Measurements from ENCODE around the gene ADAM17.

ADAM17 gene

DNA sequence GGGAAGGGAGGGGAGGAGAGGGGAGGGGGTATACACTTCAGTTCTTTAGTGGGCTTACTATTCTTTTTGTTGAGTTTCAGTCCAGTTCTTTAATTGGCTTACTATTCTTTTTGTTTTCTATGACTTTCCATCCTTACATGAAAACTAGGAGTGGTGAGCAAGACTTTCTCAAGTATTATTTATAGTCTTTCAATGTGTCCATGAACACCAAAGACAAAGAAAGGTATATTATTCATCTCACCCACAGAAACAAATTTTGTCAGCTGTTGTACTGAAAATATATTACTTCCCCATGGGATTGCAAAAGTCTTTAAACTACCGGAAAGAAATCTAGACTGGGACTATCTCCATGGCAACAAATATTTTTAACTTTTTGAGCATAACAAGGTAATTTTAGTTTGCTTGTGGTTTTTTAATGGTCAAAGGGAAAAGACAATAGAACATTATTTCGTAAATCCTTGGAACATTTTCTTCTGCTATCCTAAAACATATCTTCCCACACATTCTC is 17.6 kb downstream of the ADAM17 start:
- Histone ChIP-seq H3K4me3 (ENCODE audit: low read length) (no peak overlapping the region), H3K27me3 (ENCODE audit: control insufficient read depth, insufficient read depth, low read length) (no peaks in the 10 kb centered on the region), H3K27ac (ENCODE audit: low read length) (no peak overlapping the region), H3K36me3 (ENCODE audit: control insufficient read depth, low read depth, low read length) (peaks cover 5% of the 10 kb centered on the region), H3K4me1 (ENCODE audit: control insufficient read depth, low read depth, low read length) (no peaks in the 10 kb centered on the region), H3K9me3 (ENCODE audit: control insufficient read depth, low read depth, low read length) (no peaks in the 10 kb centered on the region), H3K9ac (ENCODE audit: low read length) (no peak overlapping the region)

DNA sequence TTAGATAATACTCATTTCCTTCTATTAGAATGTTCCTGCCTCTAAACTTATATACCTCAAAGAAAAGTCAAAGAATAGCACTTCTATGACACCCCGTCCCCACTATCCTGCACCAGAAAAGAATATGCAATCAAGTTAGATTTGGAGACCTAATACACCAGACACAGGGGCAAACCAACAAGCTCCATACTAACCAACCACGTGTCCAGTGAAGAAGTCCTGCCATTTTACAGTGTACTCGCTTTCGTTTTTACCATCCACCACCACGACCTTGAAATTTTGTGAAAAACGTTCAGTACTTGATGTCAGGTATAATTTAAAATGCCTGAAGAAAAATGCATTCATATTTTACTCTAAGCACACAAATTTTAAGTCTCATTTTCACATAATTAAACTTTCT is 19.1 kb downstream of the ADAM17 start:
- no peak overlapping the region for H3K27ac ChIP-seq (ENCODE audit: low read length)
- no peak overlapping the region for H3K9ac ChIP-seq (ENCODE audit: low read length)
- no peak overlapping the region for H3K4me3 ChIP-seq (ENCODE audit: low read length)
- H3K36me3 ChIP-seq (ENCODE audit: control insufficient read depth, low read depth, low read length) = peaks cover 8% of the 10 kb centered on the region
- no peaks in the 10 kb centered on the region for H3K4me1 ChIP-seq (ENCODE audit: control insufficient read depth, low read depth, low read length)
- no peaks in the 10 kb centered on the region for H3K27me3 ChIP-seq (ENCODE audit: control insufficient read depth, insufficient read depth, low read length)
- no peaks in the 10 kb centered on the region for H3K9me3 ChIP-seq (ENCODE audit: control insufficient read depth, low read depth, low read length)

DNA sequence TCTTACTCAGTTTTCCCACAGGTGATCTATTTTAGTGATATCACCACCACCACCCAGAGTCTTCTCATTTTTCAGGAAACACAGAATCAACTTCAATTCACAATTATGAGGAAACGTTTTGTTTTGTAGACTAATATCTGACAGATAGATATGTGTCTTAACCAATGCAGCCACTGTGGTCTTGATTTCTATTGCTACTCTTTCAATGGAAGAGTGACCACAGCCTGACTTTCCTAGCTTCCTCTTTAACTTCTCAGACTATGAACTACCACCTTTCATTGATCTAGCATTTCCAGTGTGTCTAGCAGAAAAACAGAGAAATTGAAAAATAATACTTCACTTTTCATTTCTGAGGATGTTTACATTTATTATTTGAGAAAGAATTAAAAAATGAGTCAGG is 20.5 kb downstream of the ADAM17 start:
- peaks cover 8% of the 10 kb centered on the region for H3K36me3 ChIP-seq (ENCODE audit: control insufficient read depth, low read depth, low read length)
- no peak overlapping the region for H3K9ac ChIP-seq (ENCODE audit: low read length)
- H3K27ac ChIP-seq (ENCODE audit: low read length) = no peak overlapping the region

DNA sequence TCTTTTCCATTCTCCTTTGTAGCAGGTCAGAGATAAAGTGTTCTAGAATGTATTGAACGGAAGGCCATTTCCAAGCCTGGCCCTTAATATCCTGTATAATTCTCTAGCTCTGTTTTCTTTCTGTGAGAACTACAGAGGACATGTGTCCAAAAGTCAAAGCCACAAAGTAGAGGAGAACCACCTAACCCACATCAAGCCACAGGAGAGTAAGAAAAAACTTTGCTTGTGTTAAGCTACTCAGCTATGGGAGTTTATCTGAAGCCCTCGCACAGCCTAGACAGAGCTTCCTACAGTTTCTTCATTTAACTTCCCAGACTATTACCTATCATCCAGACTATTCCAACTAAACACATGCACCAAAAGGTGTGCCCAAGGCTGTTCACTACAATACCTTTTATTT is 22.0 kb downstream of the ADAM17 start:
- H3K4me1 ChIP-seq (ENCODE audit: control insufficient read depth, low read depth, low read length) = no peaks in the 10 kb centered on the region
- no peaks in the 10 kb centered on the region for H3K9me3 ChIP-seq (ENCODE audit: control insufficient read depth, low read depth, low read length)
- peaks cover 9% of the 10 kb centered on the region for H3K36me3 ChIP-seq (ENCODE audit: control insufficient read depth, low read depth, low read length)
- H3K4me3 ChIP-seq (ENCODE audit: low read length) = no peak overlapping the region
- no peaks in the 10 kb centered on the region for H3K27me3 ChIP-seq (ENCODE audit: control insufficient read depth, insufficient read depth, low read length)
- no peak overlapping the region for H3K27ac ChIP-seq (ENCODE audit: low read length)
- H3K9ac ChIP-seq (ENCODE audit: low read length) = no peak overlapping the region

More for the DNA sequence above, 20.5 kb downstream of the ADAM17 start:
- Histone ChIP-seq H3K4me1 (ENCODE audit: control insufficient read depth, low read depth, low read length) (no peaks in the 10 kb centered on the region), H3K4me3 (ENCODE audit: low read length) (no peak overlapping the region), H3K27me3 (ENCODE audit: control insufficient read depth, insufficient read depth, low read length) (no peaks in the 10 kb centered on the region), H3K9me3 (ENCODE audit: control insufficient read depth, low read depth, low read length) (no peaks in the 10 kb centered on the region)

DNA sequence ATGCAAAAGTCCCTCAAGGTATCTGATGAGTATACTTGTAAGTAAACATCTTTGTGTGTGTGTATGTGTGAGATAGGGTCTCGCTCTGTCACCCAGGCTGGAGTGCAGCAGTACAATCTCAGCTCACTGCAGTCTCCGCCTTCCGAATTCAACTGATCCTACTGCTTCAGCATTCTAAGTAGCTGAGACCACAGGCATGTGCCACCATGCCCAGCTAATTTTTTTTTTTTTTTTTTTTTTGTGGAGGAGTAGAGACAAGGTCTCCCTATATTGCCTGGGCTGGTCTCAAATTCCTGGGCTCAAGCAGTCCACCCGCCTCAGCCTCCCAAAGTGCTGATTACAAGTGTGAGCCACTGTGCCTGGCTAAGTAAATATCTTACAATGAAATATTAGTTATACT is 23.2 kb downstream of the ADAM17 start:
- Histone ChIP-seq H3K36me3 (ENCODE audit: control insufficient read depth, low read depth, low read length) (peaks cover 10% of the 10 kb centered on the region), H3K9me3 (ENCODE audit: control insufficient read depth, low read depth, low read length) (no peaks in the 10 kb centered on the region), H3K27ac (ENCODE audit: low read length) (no peak overlapping the region), H3K9ac (ENCODE audit: low read length) (no peak overlapping the region), H3K4me1 (ENCODE audit: control insufficient read depth, low read depth, low read length) (no peaks in the 10 kb centered on the region), H3K4me3 (ENCODE audit: low read length) (no peak overlapping the region), H3K27me3 (ENCODE audit: control insufficient read depth, insufficient read depth, low read length) (no peaks in the 10 kb centered on the region)

DNA sequence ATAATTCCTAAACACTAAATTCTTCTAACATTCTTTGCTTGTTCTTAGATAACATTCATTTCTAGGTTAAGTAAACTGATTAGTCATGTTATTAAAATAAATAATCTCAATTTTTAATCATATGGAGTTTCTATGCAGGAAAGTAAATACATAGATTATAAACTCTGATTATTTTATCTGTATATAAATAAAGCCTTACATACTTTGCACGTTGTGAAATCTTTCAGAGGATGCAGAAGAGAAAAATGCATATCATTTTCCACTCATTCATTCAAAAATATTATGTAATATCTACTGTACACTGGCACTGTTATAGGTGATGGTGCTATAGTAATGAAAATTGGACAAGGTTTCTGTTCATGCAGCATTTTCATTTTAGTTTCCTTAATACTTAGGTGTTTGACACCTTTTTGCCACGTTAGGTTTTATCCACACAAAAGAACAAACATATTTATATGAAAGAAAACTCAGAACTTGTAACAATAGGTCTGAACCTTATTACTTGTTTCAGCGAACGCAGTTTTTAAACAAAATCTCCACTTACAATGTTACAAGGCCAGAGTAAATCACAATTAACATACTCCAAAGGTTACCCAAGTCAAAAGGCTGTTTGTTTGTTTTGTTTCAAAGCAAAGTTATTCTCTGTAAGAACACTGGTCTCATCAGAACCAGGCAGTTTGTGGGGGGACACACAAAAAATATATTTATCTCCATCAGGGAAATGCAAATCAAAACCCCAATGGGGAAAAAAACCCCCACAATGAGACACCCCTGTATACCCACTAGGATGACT is 27.4 kb downstream of the ADAM17 start:
- H3K27ac ChIP-seq (ENCODE audit: low read length) = no peak overlapping the region
- no peak overlapping the region for H3K9ac ChIP-seq (ENCODE audit: low read length)
- no peaks in the 10 kb centered on the region for H3K27me3 ChIP-seq (ENCODE audit: control insufficient read depth, insufficient read depth, low read length)
- peaks cover 21% of the 10 kb centered on the region for H3K36me3 ChIP-seq (ENCODE audit: control insufficient read depth, low read depth, low read length)
- H3K4me3 ChIP-seq (ENCODE audit: low read length) = no peak overlapping the region
- H3K4me1 ChIP-seq (ENCODE audit: control insufficient read depth, low read depth, low read length) = no peaks in the 10 kb centered on the region
- no peaks in the 10 kb centered on the region for H3K9me3 ChIP-seq (ENCODE audit: control insufficient read depth, low read depth, low read length)

DNA sequence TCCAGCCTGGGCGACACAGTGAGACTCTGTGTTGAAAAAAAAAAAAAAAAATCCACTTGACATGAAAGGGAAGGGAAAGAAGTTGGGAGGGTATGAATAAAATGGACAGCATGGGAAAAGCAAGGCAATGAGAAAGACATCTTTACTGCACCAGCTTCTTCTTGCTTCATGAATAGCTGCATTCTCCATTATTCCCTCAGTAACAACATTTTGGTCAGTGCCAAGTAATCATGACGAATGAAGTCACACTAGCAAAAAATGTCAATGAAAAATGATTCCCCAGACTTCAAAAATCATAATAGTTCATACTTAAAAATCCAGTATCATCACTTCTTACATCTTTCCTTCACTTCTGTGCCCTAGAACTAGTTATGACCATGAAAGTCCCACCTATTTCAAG is 30.4 kb downstream of the ADAM17 start:
- H3K27me3 ChIP-seq (ENCODE audit: control insufficient read depth, insufficient read depth, low read length) = no peaks in the 10 kb centered on the region
- H3K4me3 ChIP-seq (ENCODE audit: low read length) = no peak overlapping the region
- no peak overlapping the region for H3K27ac ChIP-seq (ENCODE audit: low read length)
- H3K9ac ChIP-seq (ENCODE audit: low read length) = no peak overlapping the region
- peaks cover 30% of the 10 kb centered on the region for H3K36me3 ChIP-seq (ENCODE audit: control insufficient read depth, low read depth, low read length)
- no peaks in the 10 kb centered on the region for H3K4me1 ChIP-seq (ENCODE audit: control insufficient read depth, low read depth, low read length)
- H3K9me3 ChIP-seq (ENCODE audit: control insufficient read depth, low read depth, low read length) = no peaks in the 10 kb centered on the region

DNA sequence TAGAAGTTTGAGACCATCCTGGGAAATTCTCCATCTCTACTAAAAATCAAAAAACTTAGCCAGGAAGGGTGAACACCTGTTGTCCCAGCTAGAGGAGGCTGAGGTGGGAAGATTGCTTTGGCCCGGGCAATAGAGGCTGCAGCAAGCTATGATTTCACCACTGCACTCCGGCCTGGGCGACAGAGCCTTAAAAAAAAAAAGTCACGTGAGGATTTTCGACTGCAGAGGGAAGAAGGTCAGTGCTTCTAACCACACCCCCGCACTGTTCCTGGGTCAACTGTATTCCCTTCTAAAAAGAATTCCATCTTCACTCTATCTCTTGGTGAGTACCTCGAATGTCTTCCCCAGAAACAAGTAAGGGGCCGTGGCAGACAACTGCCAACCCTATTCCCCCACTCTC is 31.3 kb downstream of the ADAM17 start:
- Histone ChIP-seq H3K4me1 (ENCODE audit: control insufficient read depth, low read depth, low read length) (no peaks in the 10 kb centered on the region), H3K27me3 (ENCODE audit: control insufficient read depth, insufficient read depth, low read length) (no peaks in the 10 kb centered on the region), H3K4me3 (ENCODE audit: low read length) (no peak overlapping the region), H3K27ac (ENCODE audit: low read length) (no peak overlapping the region), H3K9ac (ENCODE audit: low read length) (no peak overlapping the region), H3K36me3 (ENCODE audit: control insufficient read depth, low read depth, low read length) (peaks cover 38% of the 10 kb centered on the region), H3K9me3 (ENCODE audit: control insufficient read depth, low read depth, low read length) (no peaks in the 10 kb centered on the region)

DNA sequence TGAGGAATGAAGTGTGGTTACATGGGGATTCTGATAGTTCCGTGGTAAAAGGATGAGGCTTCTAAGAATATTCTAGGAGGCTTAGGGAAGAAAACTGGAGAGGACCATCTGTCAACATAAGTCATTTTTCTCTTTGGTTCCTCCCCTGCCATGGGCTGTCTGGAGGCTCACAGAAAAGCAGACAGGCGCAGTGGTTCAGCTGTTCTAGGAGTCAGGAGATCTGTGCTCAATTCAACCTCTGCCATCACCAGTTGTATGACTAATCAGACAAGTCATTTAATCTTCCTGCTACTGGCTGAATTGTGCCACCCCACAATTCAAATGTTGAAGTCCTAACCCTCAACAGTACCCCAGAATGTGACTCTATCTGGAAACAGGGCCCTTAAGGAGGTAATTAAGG is 36.4 kb downstream of the ADAM17 start:
- Histone ChIP-seq H3K27ac (ENCODE audit: low read length) (no peak overlapping the region), H3K9me3 (ENCODE audit: control insufficient read depth, low read depth, low read length) (no peaks in the 10 kb centered on the region), H3K36me3 (ENCODE audit: control insufficient read depth, low read depth, low read length) (peaks cover 33% of the 10 kb centered on the region), H3K9ac (ENCODE audit: low read length) (no peak overlapping the region), H3K4me3 (ENCODE audit: low read length) (no peak overlapping the region), H3K4me1 (ENCODE audit: control insufficient read depth, low read depth, low read length) (no peaks in the 10 kb centered on the region), H3K27me3 (ENCODE audit: control insufficient read depth, insufficient read depth, low read length) (no peaks in the 10 kb centered on the region)

DNA sequence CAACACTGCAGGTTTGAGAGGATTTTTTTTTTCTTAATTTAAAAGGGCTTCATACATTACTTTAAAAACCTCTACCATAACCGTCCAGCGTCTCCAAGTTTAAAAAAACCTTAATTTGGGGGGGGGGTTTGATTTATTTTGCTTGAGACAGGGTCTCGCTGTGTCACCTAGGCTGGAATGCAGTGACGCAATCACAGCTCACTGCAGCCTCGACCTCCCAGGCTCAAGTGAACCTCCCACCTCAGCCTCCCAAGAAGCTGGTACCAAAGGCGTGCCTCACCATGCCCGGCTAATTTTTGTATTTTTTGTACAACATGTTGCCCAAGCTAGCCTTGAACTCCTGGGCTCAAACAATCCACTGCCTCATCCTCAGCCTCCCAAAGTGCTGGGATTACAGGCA is 36.9 kb downstream of the ADAM17 start:
- no peaks in the 10 kb centered on the region for H3K27me3 ChIP-seq (ENCODE audit: control insufficient read depth, insufficient read depth, low read length)
- H3K9me3 ChIP-seq (ENCODE audit: control insufficient read depth, low read depth, low read length) = no peaks in the 10 kb centered on the region
- H3K4me3 ChIP-seq (ENCODE audit: low read length) = no peak overlapping the region
- H3K4me1 ChIP-seq (ENCODE audit: control insufficient read depth, low read depth, low read length) = no peaks in the 10 kb centered on the region
- H3K9ac ChIP-seq (ENCODE audit: low read length) = no peak overlapping the region
- no peak overlapping the region for H3K27ac ChIP-seq (ENCODE audit: low read length)
- H3K36me3 ChIP-seq (ENCODE audit: control insufficient read depth, low read depth, low read length) = peaks cover 33% of the 10 kb centered on the region

DNA sequence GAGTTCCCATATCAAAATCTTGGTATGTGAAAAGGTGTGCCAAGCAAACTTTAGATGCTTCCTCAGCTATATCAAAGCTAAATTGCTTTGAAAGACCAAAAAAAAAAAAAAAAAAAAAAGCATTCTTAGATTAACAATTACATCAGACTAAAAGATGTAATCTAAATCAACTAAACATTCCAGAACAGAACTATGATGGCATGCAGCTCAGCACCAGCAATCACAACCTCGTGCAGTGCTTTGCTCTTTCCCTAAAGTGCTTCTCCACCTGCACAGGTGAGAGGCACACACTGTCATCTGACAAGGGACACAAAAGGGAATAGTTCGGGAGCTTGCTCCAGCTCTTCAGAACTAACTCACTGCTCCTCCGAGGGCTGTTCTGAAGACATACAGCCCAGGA is 37.5 kb downstream of the ADAM17 start:
- Histone ChIP-seq H3K9ac (ENCODE audit: low read length) (no peak overlapping the region), H3K9me3 (ENCODE audit: control insufficient read depth, low read depth, low read length) (no peaks in the 10 kb centered on the region), H3K36me3 (ENCODE audit: control insufficient read depth, low read depth, low read length) (peaks cover 32% of the 10 kb centered on the region), H3K4me1 (ENCODE audit: control insufficient read depth, low read depth, low read length) (no peaks in the 10 kb centered on the region), H3K4me3 (ENCODE audit: low read length) (no peak overlapping the region), H3K27ac (ENCODE audit: low read length) (no peak overlapping the region), H3K27me3 (ENCODE audit: control insufficient read depth, insufficient read depth, low read length) (no peaks in the 10 kb centered on the region)

DNA sequence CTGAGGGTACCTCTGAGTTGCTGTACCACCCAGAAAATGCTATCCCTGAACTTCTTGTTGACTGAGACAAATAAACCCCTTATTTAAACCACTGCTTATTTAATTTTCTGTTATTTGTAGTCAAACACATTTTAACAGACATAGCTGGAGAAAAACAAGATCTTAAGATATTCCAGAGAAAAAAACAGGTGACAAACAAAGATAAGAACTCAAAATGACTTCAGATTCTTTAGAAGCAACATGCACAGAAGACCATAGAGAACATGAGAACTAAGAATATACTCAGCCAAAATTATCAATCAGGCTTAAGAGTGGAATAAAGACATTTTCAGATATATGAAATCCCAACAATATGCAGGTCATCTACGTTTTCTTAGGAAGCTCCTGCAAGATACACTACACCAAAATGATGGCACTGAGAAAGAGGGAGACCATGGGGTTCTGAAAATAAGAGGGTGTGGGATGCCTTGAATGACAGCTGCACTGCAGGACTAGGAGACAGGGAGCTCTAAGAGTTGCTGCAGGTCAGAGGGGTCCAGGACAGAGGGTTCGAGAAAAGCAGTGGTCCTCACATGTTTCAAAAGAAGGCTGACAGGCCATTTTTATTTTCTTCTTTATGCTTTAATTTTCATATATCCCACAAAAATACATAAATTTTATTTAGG is 38.4 kb downstream of the ADAM17 start:
- H3K27me3 ChIP-seq (ENCODE audit: control insufficient read depth, insufficient read depth, low read length) = no peaks in the 10 kb centered on the region
- H3K27ac ChIP-seq (ENCODE audit: low read length) = no peak overlapping the region
- H3K9me3 ChIP-seq (ENCODE audit: control insufficient read depth, low read depth, low read length) = no peaks in the 10 kb centered on the region
- H3K9ac ChIP-seq (ENCODE audit: low read length) = no peak overlapping the region
- no peak overlapping the region for H3K4me3 ChIP-seq (ENCODE audit: low read length)
- no peaks in the 10 kb centered on the region for H3K4me1 ChIP-seq (ENCODE audit: control insufficient read depth, low read depth, low read length)
- H3K36me3 ChIP-seq (ENCODE audit: control insufficient read depth, low read depth, low read length) = peaks cover 31% of the 10 kb centered on the region

Data from iPS-18a (cell line).